ENCODE measurements around the gene MAGEA2B.
"Not testable (repeated sequence)": the region's sequence is repeated elsewhere in the genome, so short reads cannot be mapped to it uniquely, and the experiment has no call there.

Gene MAGEA2B

GRCh38 chrX:152735101-152735500, 20.7 kb downstream of the MAGEA2B start:
- no peak for TF ChIP-seq CTCF (IDR thresholded peaks at IDR 0.05; ENCODE audit: low read depth, low read length)
- DNase-seq (ENCODE audit: extremely low read depth, low read depth): no peak

GRCh38 chrX:152735860-152736511, 21.6 kb downstream of the MAGEA2B start:
- DNase-seq (ENCODE audit: extremely low read depth, low read depth): no peak
- no peak for TF ChIP-seq CTCF (IDR thresholded peaks at IDR 0.05; ENCODE audit: low read depth, low read length)

GRCh38 chrX:152736528-152736927, 22.1 kb downstream of the MAGEA2B start:
- not testable (repeated sequence) for DNase-seq (ENCODE audit: extremely low read depth, low read depth)

GRCh38 chrX:152738560-152738959, 24.1 kb downstream of the MAGEA2B start:
- DNase-seq (ENCODE audit: extremely low read depth, low read depth): no peak
- no peak for TF ChIP-seq CTCF (IDR thresholded peaks at IDR 0.05; ENCODE audit: low read depth, low read length)

GRCh38 chrX:152753686-152754650, 39.5 kb downstream of the MAGEA2B start, which contains the start of gene MAGEA2:
TSS of gene MAGEA2 (minus strand) at chrX:152753842. CDS start at chrX:152751363, 2,479 bp downstream.
- DNase-seq (ENCODE audit: extremely low read depth, low read depth): not testable (repeated sequence)

GRCh38 chrX:152754871-152755270, 40.4 kb downstream of the MAGEA2B start:
- not testable (repeated sequence) for DNase-seq (ENCODE audit: extremely low read depth, low read depth)

- DNase-seq (ENCODE audit: extremely low read depth, low read depth): not testable (repeated sequence)
These were observed 44.5 kb downstream of the MAGEA2B start, which contains the start of gene CSAG3 for GRCh38 chrX:152758918-152759317. TSS of gene CSAG3 (plus strand) at chrX:152759218.

GRCh38 chrX:152759544-152759943, 45.1 kb downstream of the MAGEA2B start:
- DNase-seq (ENCODE audit: extremely low read depth, low read depth): not testable (repeated sequence)

- not testable (repeated sequence) for DNase-seq (ENCODE audit: extremely low read depth, low read depth)
These were observed 47.2 kb downstream of the MAGEA2B start for GRCh38 chrX:152761582-152761981.

- not testable (repeated sequence) for DNase-seq (ENCODE audit: extremely low read depth, low read depth)
These were observed 52.1 kb downstream of the MAGEA2B start for GRCh38 chrX:152766562-152766961.
